ENCODE results near the gene C16orf46. TPM values are rescaled to one million over a fixed set of nuclear protein-coding genes. Genes with fewer than 3 reads are reported as not detected.
A peak's percentile ranks its signal among the peaks of the same experiment; 100 is the strongest.

Gene C16orf46
- total and polyA plus RNA-seq, 9 of the 15 experiments (the other 6 are each of a cell fraction or from before 2014, with no cell fraction given), result 0.10 to 0.98 (median 0.41) TPM; not detected in 1

- no peak for ATAC-seq
- intact Hi-C loops (cut with micrococcal nuclease), result no loop called here
- Histone ChIP-seq H3K27ac (ENCODE audit: extremely low read depth, low read depth, low read length) (no peak overlapping the region), H3K4me2 (ENCODE audit: insufficient read depth, low read length) (no peak overlapping the region), H3K9ac (ENCODE audit: insufficient read depth in 1 of 2, low read depth in 2 of 2, low read length in 2 of 2) (no peak overlapping the region), H3K36me3 (ENCODE audit: control insufficient read depth, insufficient read depth, low read length) (peaks cover 77% of the 10 kb centered on the region), H3K4me3 (no peak overlapping the region), H3K4me1 (replicated peaks in 1 of 2; ENCODE audit: control insufficient read depth in 2 of 2, insufficient read depth in 2 of 2, low read length in 2 of 2) (no peaks in the 10 kb centered on the region), H3K9me3 (replicated peaks; ENCODE audit: control insufficient read depth, insufficient read depth, low read depth, low read length) (no peaks in the 10 kb centered on the region), H2AFZ (ENCODE audit: low read depth, low read length) (no peak overlapping the region), H3K79me2 (ENCODE audit: control insufficient read depth, insufficient read depth, low read length) (no peaks in the 10 kb centered on the region), H3K27me3 (ENCODE audit: control insufficient read depth in 2 of 2, insufficient read depth in 2 of 2, low read length in 2 of 2) (no peaks in the 10 kb centered on the region), H3K9me1 (ENCODE audit: control insufficient read depth, insufficient read depth, low read length) (no peaks in the 10 kb centered on the region), H4K20me1 (replicated peaks; ENCODE audit: control insufficient read depth, insufficient read depth, low read length) (no peaks in the 10 kb centered on the region)
- no peak for TF ChIP-seq NFE2L1 (tag; IDR thresholded peaks at IDR 0.05; ENCODE audit: borderline replicate concordance, low read depth)
- TF ChIP-seq MTF1 (CRISPR knock-in tag; IDR thresholded peaks at IDR 0.05; ENCODE audit: borderline replicate concordance), result no peak
- TF ChIP-seq ZNF644 (tag; IDR thresholded peaks at IDR 0.05; ENCODE audit: low read depth), result no peak
- TF ChIP-seq ZNF717 (CRISPR knock-in tag; IDR thresholded peaks at IDR 0.05), result no peak
- TF ChIP-seq CEBPB (tag; IDR thresholded peaks at IDR 0.05), result peak; percentile 58
- TF ChIP-seq ATF6 (CRISPR knock-in tag; IDR thresholded peaks at IDR 0.05), result no peak
- no peak for TF ChIP-seq MCM7 (IDR thresholded peaks at IDR 0.05)
- no peak for TF ChIP-seq HMG20A (CRISPR knock-in tag; conservative IDR thresholded peaks at IDR 0.05)
- no peak for TF ChIP-seq CEBPG (CRISPR knock-in tag; IDR thresholded peaks at IDR 0.05)
- TF ChIP-seq CEBPG (tag; conservative IDR thresholded peaks at IDR 0.05 in 1 of 2, IDR thresholded peaks at IDR 0.05 in 1 of 2), result peak in 1 of 2 experiments; percentile 67; a peak in 3 of 4 replicates
- TF ChIP-seq HINFP (tag; conservative IDR thresholded peaks at IDR 0.05; ENCODE audit: low read depth), result no peak
- FAIRE-seq, result no peak
- in situ Hi-C loops (cut with MboI), result no loop called here
- POLR2A ChIA-PET, result no interaction called here
- 79% methylated on average over 4 of the region's 4 CpGs for WGBS (ENCODE audit: insufficient coverage, low coverage, missing lambda C conversion rate)
- no peak for DNase-seq (ENCODE audit: extremely low read depth in 1 of 4, low spot score in 3 of 4)
- BruUV-seq (replicated peaks), result no TSS peak
- CTCF ChIA-PET (ENCODE audit: low intra/inter-chr PET ratio), result no interaction called here
These were observed 50.6 kb downstream of the C16orf46 start for GRCh38 chr16:81026429-81026828.
